ENCODE measurements around the gene EVA1C.

DNA sequence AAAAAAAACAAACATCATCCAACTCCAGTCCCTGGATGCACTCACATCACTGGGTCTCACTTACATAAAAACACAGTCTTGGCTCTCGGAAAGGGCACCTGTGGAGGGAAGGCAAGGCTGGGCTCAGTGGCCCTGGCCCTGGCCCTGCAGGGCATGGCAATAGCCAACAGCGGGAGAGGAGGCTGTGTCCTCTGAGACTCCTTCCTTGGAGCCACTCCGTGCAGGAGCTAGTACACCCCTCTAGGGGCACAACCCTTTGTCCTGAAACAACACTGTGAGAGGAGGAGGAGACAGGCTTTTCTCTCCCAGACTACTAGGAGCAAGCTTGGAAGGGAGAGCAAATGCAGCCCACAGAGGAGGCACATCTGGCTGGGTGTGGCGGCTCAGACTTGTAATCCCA is 47.7 kb upstream of the EVA1C start:
- TF ChIP-seq POLR2AphosphoS5 (IDR thresholded peaks at IDR 0.05): no peak
- TF ChIP-seq, protein P1, sequence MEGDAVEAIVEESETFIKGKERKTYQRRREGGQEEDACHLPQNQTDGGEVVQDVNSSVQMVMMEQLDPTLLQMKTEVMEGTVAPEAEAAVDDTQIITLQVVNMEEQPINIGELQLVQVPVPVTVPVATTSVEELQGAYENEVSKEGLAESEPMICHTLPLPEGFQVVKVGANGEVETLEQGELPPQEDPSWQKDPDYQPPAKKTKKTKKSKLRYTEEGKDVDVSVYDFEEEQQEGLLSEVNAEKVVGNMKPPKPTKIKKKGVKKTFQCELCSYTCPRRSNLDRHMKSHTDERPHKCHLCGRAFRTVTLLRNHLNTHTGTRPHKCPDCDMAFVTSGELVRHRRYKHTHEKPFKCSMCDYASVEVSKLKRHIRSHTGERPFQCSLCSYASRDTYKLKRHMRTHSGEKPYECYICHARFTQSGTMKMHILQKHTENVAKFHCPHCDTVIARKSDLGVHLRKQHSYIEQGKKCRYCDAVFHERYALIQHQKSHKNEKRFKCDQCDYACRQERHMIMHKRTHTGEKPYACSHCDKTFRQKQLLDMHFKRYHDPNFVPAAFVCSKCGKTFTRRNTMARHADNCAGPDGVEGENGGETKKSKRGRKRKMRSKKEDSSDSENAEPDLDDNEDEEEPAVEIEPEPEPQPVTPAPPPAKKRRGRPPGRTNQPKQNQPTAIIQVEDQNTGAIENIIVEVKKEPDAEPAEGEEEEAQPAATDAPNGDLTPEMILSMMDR (IDR thresholded peaks at IDR 0.05): no peak
